Nephron (organoid): ENCODE data around the gene TMC7.

Experiments
- H3K27ac Mint-ChIP-seq, 3 experiments: 2 replicates each; pipeline ENCODE4 v1.8.0; 2020; ENCODE audit warnings: mixed read lengths in 3 of 3, mild to moderate bottlenecking in 2 of 3, moderate library complexity in 1 of 3
- H3K27me3 Mint-ChIP-seq: 2 replicates; pipeline ENCODE4 v1.8.0; 2021; ENCODE audit warnings: low read depth, mild to moderate bottlenecking, moderate library complexity, mixed read lengths
- H3K36me3 Mint-ChIP-seq: 2 replicates; pipeline ENCODE4 v1.8.0; 2020; ENCODE audit warnings: low read depth, mixed read lengths
- H3K4me1 Mint-ChIP-seq: 2 replicates; pipeline ENCODE4 v1.8.0; 2020; ENCODE audit warnings: mixed read lengths
- H3K4me3 Mint-ChIP-seq, 3 experiments: 2 replicates each; pipeline ENCODE4 v1.8.0; 2020; ENCODE audit warnings: mild to moderate bottlenecking in 3 of 3, mixed read lengths in 3 of 3, moderate library complexity in 2 of 3
- H3K9me3 Mint-ChIP-seq: 2 replicates; pipeline ENCODE4 v1.8.0; 2020; ENCODE audit warnings: mixed read lengths
- CTCF ChIP-seq, 3 experiments: fragments of 200-600 bp; sonication (generic); IDR thresholded peaks; one replicate each; pipeline ENCODE4 v1.5.0; 2021; ENCODE audit warnings: antibody characterized with exemption in 3 of 3; ENCODE audit not compliant: unreplicated experiment in 3 of 3

The TMC7 gene

GRCh38 chr16:19095654-19096053, 111.9 kb downstream of the TMC7 start:
- Mint-ChIP-seq H3K27me3 (no peaks in the 10 kb centered on the region), H3K4me3 (no peak overlapping the region), H3K27ac (no peak overlapping the region), H3K36me3 (no peaks in the 10 kb centered on the region), H3K4me1 (peaks cover 7% of the 10 kb centered on the region), H3K9me3 (peaks cover 3% of the 10 kb centered on the region)
- no peak for TF ChIP-seq CTCF (IDR thresholded peaks at IDR 0.05; ENCODE audit: unreplicated experiment in 3 of 3)

DNA sequence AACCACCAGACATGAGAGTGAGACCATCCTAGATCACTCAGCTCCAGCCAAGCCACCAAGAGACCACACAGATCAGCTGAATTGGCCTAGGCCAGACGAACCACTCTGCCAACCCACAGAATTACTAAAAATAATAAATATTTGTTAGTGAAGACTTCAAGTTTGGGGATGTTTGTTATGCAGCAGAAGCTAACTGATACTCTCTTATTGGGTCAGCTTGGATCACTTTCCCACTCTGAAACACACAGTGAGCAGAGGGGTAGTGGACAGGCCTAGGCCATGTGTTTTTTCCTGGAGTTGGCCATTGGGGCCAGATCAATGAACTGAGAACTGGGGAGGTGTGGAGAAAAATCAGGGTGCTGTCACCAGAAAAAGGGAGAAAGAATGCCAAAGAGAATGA, 114.4 kb downstream of the TMC7 start:
- TF ChIP-seq CTCF (IDR thresholded peaks at IDR 0.05; ENCODE audit: unreplicated experiment in 3 of 3) = no peak
- no peaks in the 10 kb centered on the region for H3K36me3 Mint-ChIP-seq
- H3K27me3 Mint-ChIP-seq = peaks cover 4% of the 10 kb centered on the region
- no peak overlapping the region for H3K27ac Mint-ChIP-seq
- no peak overlapping the region for H3K4me3 Mint-ChIP-seq
- H3K4me1 Mint-ChIP-seq = peaks cover 9% of the 10 kb centered on the region
- H3K9me3 Mint-ChIP-seq = peaks cover 3% of the 10 kb centered on the region

GRCh38 chr16:19102187-19102872, 118.6 kb downstream of the TMC7 start:
- Mint-ChIP-seq H3K4me3 (no peak overlapping the region), H3K27me3 (peaks cover 4% of the 10 kb centered on the region), H3K9me3 (peaks cover 3% of the 10 kb centered on the region), H3K27ac (peak overlapping the region; percentile 15 to 75 (median 74)), H3K4me1 (peaks cover 30% of the 10 kb centered on the region), H3K36me3 (no peaks in the 10 kb centered on the region)
- no peak for TF ChIP-seq CTCF (IDR thresholded peaks at IDR 0.05; ENCODE audit: unreplicated experiment in 3 of 3)

DNA sequence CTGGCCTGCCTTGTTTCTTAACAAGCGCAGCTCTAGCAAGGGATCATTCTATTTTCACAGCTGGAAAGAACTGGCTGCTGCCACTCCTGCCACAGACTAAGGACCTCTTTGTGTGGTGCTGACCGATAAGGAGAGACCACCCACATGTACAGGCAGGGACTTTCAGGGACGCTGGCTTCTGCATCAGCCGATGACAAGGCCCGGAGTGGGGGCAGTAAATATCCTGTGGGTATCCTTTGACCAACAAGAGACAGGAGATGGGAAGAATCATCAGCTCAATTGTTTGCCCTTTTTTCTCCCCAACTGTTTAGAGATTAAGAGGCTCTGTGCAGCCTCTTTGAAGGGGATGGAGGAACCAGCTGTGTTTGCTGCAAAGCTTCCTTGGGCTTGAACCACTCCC, 120.9 kb downstream of the TMC7 start:
- H3K27me3 Mint-ChIP-seq = peaks cover 4% of the 10 kb centered on the region
- TF ChIP-seq CTCF (IDR thresholded peaks at IDR 0.05; ENCODE audit: unreplicated experiment in 3 of 3) = no peak
- H3K9me3 Mint-ChIP-seq = no peaks in the 10 kb centered on the region
- no peaks in the 10 kb centered on the region for H3K36me3 Mint-ChIP-seq
- H3K27ac Mint-ChIP-seq = peak overlapping the region; percentile 12 to 40 (median 39)
- peaks cover 35% of the 10 kb centered on the region for H3K4me1 Mint-ChIP-seq
- no peak overlapping the region for H3K4me3 Mint-ChIP-seq

GRCh38 chr16:19105131-19105530, 121.4 kb downstream of the TMC7 start:
- no peak for TF ChIP-seq CTCF (IDR thresholded peaks at IDR 0.05; ENCODE audit: unreplicated experiment in 3 of 3)
- H3K9me3 Mint-ChIP-seq = no peaks in the 10 kb centered on the region
- H3K4me1 Mint-ChIP-seq = peaks cover 35% of the 10 kb centered on the region
- no peaks in the 10 kb centered on the region for H3K36me3 Mint-ChIP-seq
- peak overlapping the region in 2 of 3 experiments; percentile 39 to 40 for H3K27ac Mint-ChIP-seq
- H3K27me3 Mint-ChIP-seq = peaks cover 4% of the 10 kb centered on the region
- no peak overlapping the region for H3K4me3 Mint-ChIP-seq
